Uterus (tissue), 4 donors: ENCODE data around the gene SEPTIN11. TPM values are rescaled to one million over a fixed set of nuclear protein-coding genes. Genes with fewer than 3 reads are reported as not detected.

ENCODE experiments used
- DNase-seq, 2 donors: peaks; one replicate each; pipeline ENCODE4 v3.0.0-alpha.2; 2019 to 2020
- H3K27ac ChIP-seq, 2 donors: fragments of 200-600 bp; sonication (generic); 1 replicate in 1 of 2; 2 replicates in 1 of 2; pipeline ENCODE4 v1.5.1; 2016 to 2018
- H3K27me3 ChIP-seq, 2 donors: fragments of 200-600 bp; sonication (generic); one replicate each; pipeline ENCODE4 v1.5.1; 2018 to 2019; ENCODE audit warnings: control low read depth in 1 of 2
- H3K36me3 ChIP-seq, 2 donors: fragments of 200-600 bp; sonication (generic); one replicate each; pipeline ENCODE4 v1.5.1; 2019; ENCODE audit warnings: control low read depth in 1 of 2
- H3K4me1 ChIP-seq, 2 donors: fragments of 200-600 bp; sonication (generic); one replicate each; pipeline ENCODE4 v1.5.1; 2018 to 2019; ENCODE audit warnings: control low read depth in 1 of 2
- H3K4me3 ChIP-seq, 2 donors: fragments of 200-600 bp; sonication (generic); 1 replicate in 1 of 2; 2 replicates in 1 of 2; pipeline ENCODE4 v1.5.1; 2018 to 2019; ENCODE audit warnings: mild to moderate bottlenecking in 1 of 2
- H3K9me3 ChIP-seq, 2 donors: fragments of 200-600 bp; sonication (generic); one replicate each; pipeline ENCODE4 v1.5.1; 2019; ENCODE audit warnings: control low read depth in 1 of 2
- POLR2A ChIP-seq, 2 donors: fragments of 450-650 bp; IDR thresholded peaks; one replicate each; pipeline ENCODE4 v1.6.1; 2016; ENCODE audit warnings: antibody characterized with exemption in 2 of 2, mild to moderate bottlenecking in 1 of 2, moderate library complexity in 1 of 2
- intact Hi-C: fragments of 100-400 bp; cut with DNase I; formaldehyde crosslinking; loops from one replicate; pipeline ENCODE4 v1.15.1; 2023; ENCODE audit warnings: low total_unique reads
- total RNA-seq, 4 donors: library from RNA; depleted of rRNA in 3 of 4; stranded (reverse); fragments of >200 nt in 3 of 4; gene quantifications; one replicate each; pipeline versions ENCODE4 v1.1.0 to v1.2.4, GENCODE V29; 2014 to 2023
- TF ChIP-seq, protein P1 (sequence below), 4 experiments: fragments of 200-600 bp in 2 of 4; fragments of 450-650 bp in 2 of 4; sonication (generic) in 2 of 4; IDR thresholded peaks; one replicate each; pipeline ENCODE4 v1.5.1; 2016 to 2019; ENCODE audit warnings: antibody characterized with exemption in 4 of 4, mild to moderate bottlenecking in 2 of 4, moderate library complexity in 1 of 4
- donor health status: DM: yes; HTN: yes; CAD: no.

The SEPTIN11 gene
- total RNA-seq, 4 donors from 2014 or later, result 49.4 to 317 (median 88.1) TPM

DNA sequence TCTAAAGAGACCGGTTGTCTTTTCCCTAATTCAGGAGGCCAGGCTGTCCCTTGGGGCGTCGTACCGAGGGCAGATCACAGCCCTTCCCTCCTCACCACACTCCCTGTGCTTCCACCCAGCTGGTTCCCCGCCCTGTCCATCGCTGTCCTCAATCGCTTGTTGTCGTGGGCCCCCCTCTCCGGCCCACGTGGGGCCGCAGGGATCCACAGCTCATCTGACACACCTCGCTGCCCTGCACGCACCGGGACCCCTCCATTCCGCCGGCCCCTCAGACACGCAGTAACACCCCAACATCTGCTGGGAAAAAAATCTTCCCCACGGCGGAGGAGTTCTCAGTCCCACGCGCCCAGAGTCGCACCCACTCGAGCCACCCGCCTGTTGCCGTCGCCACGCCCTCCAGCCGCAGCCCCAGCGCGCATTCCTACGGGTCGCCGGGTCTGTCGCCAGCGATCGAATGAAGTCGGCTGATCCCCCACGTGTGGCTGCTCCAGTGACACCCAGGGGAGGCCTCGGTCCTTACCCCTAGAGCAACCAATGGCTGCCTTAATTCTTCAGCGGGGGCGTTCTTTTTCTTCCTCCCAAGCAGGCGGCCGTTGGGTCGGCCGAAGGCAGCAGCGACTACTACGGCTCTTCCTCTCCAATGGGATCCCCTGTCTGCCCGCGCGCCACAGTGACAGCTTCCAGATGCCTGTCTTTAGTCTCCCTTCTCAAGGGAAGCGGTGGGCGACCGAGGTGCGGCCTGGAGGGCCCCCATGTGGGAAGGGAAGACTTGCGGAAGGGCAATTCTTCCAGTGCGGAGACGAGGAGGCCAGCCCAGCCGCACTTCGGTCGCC is 893 bp upstream of the SEPTIN11 start:
- peak; percentile 73 to 75 for DNase-seq
- Histone ChIP-seq H3K9me3 (no peaks in the 10 kb centered on the region), H3K27ac (peak overlapping the region; percentile 90 to 97), H3K4me1 (no peaks in the 10 kb centered on the region), H3K27me3 (no peaks in the 10 kb centered on the region), H3K4me3 (peak overlapping the region; percentile 66 to 73), H3K36me3 (no peaks in the 10 kb centered on the region)
- TF ChIP-seq, protein P1, sequence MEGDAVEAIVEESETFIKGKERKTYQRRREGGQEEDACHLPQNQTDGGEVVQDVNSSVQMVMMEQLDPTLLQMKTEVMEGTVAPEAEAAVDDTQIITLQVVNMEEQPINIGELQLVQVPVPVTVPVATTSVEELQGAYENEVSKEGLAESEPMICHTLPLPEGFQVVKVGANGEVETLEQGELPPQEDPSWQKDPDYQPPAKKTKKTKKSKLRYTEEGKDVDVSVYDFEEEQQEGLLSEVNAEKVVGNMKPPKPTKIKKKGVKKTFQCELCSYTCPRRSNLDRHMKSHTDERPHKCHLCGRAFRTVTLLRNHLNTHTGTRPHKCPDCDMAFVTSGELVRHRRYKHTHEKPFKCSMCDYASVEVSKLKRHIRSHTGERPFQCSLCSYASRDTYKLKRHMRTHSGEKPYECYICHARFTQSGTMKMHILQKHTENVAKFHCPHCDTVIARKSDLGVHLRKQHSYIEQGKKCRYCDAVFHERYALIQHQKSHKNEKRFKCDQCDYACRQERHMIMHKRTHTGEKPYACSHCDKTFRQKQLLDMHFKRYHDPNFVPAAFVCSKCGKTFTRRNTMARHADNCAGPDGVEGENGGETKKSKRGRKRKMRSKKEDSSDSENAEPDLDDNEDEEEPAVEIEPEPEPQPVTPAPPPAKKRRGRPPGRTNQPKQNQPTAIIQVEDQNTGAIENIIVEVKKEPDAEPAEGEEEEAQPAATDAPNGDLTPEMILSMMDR (IDR thresholded peaks at IDR 0.05), result peak in 2 of 4 experiments; percentile 21 to 25
- peak in 1 of 2 donors; percentile 11 for TF ChIP-seq POLR2A (IDR thresholded peaks at IDR 0.05)
- intact Hi-C loops, result no loop called here

DNA sequence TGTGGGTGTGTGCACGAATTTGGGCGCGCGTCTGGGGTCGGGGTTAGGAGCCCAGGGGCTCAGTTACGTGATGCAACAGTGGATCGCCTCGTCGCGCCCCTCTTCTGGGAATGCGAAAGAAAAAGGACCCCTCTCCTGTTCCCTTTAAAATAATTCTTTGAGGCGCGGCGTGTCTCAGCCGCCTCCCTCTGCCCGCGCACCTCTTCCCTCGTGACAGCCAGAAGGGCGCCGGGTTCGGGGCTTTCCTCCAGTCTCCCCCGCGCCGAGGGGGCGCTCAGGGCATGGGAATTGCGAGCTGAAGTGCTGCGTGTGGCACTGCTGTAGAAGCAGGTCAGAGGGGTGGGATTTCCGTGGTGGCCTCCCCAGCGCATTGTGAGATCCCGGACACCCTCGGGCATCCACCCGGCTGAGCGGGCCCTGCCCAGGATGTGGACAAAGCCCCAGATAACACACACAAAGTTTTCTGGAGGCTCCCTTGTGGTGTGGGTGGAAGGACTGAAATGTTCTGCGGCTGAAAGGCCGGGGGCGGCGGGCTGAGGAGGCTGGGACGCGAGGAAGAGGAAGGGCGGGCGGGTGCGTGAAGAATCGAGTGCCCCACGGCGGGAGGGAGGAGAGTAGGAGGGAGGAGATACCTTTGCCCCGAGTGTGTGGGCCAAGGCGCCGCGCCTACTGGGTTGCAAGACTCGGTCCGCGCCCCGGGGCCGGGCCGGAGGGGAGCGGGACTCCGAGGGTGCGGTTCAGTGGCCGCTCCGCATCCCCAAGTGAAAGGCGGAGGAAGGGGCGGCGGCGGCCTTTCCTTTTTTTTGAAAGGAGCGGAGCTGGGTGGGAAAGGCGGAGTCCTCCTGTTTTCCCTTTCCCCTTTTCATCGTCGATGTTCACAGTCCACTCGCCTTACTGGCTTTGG is 752 bp downstream of the SEPTIN11 start:
- Histone ChIP-seq H3K4me3 (peak overlapping the region; percentile 66 to 73), H3K36me3 (no peaks in the 10 kb centered on the region), H3K27me3 (no peaks in the 10 kb centered on the region), H3K27ac (peak overlapping the region; percentile 90 to 97), H3K4me1 (no peaks in the 10 kb centered on the region), H3K9me3 (no peaks in the 10 kb centered on the region)
- peak; percentile 45 to 53 for DNase-seq
- TF ChIP-seq POLR2A (IDR thresholded peaks at IDR 0.05), result no peak
- TF ChIP-seq, protein P1 (IDR thresholded peaks at IDR 0.05), result no peak
- intact Hi-C loops, result no loop called here

- intact Hi-C loops, result no loop called here
- Histone ChIP-seq H3K9me3 (no peaks in the 10 kb centered on the region), H3K36me3 (no peaks in the 10 kb centered on the region), H3K27me3 (no peaks in the 10 kb centered on the region), H3K27ac (peak overlapping the region; percentile 90 to 97), H3K4me3 (peak overlapping the region; percentile 66 to 73), H3K4me1 (no peaks in the 10 kb centered on the region)
- DNase-seq, result no peak
- TF ChIP-seq POLR2A (IDR thresholded peaks at IDR 0.05), result no peak
- TF ChIP-seq, protein P1 (IDR thresholded peaks at IDR 0.05), result no peak
Observed at GRCh38 chr4:76950956-76951671, 1.6 kb downstream of the SEPTIN11 start.

DNA sequence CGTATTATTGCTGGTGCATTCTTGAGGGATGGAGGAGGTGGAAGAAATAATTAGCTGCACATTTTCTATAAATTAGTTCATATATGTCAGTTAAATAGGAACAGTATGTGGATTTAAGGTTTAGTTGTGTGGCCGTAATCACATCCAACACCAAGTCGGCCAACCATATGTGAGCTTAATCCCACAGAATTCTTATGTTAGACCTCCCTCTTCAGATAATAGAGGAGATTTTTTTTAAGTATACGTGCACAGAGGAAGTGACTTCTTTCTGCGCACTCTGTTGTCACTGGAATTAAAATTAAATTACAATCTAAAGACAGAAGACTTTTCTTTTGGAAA is 2.1 kb downstream of the SEPTIN11 start:
- intact Hi-C loops, result no loop called here
- peak overlapping the region in 1 of 2 donors; percentile 90 for H3K27ac ChIP-seq

More for the DNA sequence above, 2.1 kb downstream of the SEPTIN11 start:
- Histone ChIP-seq H3K4me3 (peak overlapping the region; percentile 66 to 73), H3K9me3 (no peaks in the 10 kb centered on the region), H3K4me1 (no peaks in the 10 kb centered on the region), H3K36me3 (no peaks in the 10 kb centered on the region), H3K27me3 (no peaks in the 10 kb centered on the region)
- no peak for DNase-seq
- TF ChIP-seq, protein P1 (IDR thresholded peaks at IDR 0.05), result no peak
- TF ChIP-seq POLR2A (IDR thresholded peaks at IDR 0.05), result no peak
